ENCODE measurements around the gene CARD11. TPM values are rescaled to one million over a fixed set of nuclear protein-coding genes. Genes with fewer than 3 reads are reported as not detected.

CARD11 gene
- 10.1 and 29.8 TPM in 2 replicates for total RNA-seq

DNA sequence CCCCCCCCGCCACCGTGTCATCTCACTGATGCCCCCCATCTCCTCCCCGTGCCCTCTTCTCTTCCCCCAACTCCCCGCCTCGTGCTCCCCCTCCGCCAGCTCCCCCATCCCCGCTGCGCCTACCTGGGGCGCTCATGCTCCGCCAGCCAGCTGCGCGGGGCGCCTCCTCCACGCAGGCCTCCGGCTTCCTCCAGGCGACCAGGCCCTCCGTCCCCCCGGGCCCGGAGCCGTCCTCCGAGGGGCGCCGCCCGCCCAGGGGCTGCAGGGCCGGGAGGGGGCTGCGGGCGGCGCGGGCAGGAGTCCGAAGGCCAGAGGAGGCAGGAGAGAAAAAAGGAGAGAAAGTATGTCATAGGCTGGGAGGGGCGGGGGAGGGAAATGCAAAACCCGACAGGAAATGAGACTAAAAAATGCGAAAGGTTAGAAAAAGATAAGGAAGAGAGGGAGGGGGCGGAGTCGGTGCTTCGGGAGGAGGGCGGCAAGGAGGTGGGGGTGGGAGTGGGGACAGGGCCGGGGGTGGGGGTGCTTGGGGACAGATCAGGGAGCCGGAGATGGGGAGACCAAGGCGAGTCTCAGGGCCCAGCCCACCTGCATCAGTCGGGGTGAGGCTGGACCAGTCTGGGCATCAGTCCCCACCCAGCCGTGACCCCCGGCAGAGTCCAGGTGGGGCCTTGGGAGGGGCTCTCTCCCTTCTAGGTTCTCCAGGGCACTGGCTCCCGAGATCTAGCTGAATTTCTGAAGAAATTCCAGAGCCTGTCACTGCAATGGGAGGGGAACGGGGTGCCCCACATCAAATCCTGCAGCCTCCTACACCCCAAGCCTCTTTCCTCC, at the start of gene CARD11:
TSS of gene CARD11 (minus strand) at position 324 of the 828 bp plus-strand sequence. CDS start 85,361 bp downstream, outside the sequence.

Other genes with a start within 250 kb of the CARD11 start
- 30.7 and 34.9 TPM in 2 replicates for gene GNA12, start 199.6 kb downstream of the CARD11 start, total RNA-seq